OCI-LY1 (cell line): ENCODE data around the gene GRB10.

Experiments used
- H2AFZ ChIP-seq: fragments of 200-600 bp; sonication (generic), shearing (Covaris generic); 2 replicates; pipeline ENCODE4 v1.6.0; 2014; ENCODE audit warnings: antibody characterized with exemption, mild to moderate bottlenecking, low read length
- H3F3A ChIP-seq: fragments of 200-600 bp; sonication (generic), shearing (Covaris generic); 2 replicates; pipeline ENCODE4 v1.6.0; 2014; ENCODE audit warnings: mild to moderate bottlenecking, antibody characterized with exemption, low read length, moderate library complexity; ENCODE audit not compliant: insufficient read depth
- H3K27ac ChIP-seq: fragments of 200-600 bp; sonication (generic); 2 replicates; pipeline ENCODE4 v1.5.1; 2014; ENCODE audit warnings: low read length, mixed run types, mild to moderate bottlenecking, low read depth; ENCODE audit not compliant: poor library complexity, severe bottlenecking
- H3K27me3 ChIP-seq: fragments of 200-600 bp; sonication (generic); 2 replicates; pipeline ENCODE4 v1.6.0; 2014; ENCODE audit warnings: antibody characterized with exemption, mild to moderate bottlenecking, low read length, moderate library complexity; ENCODE audit not compliant: insufficient read depth
- H3K36me3 ChIP-seq: fragments of 200-600 bp; sonication (generic); 2 replicates; pipeline ENCODE4 v1.6.1; 2014; ENCODE audit warnings: mild to moderate bottlenecking, antibody characterized with exemption, low read length, moderate library complexity, mixed read lengths; ENCODE audit not compliant: insufficient read depth
- H3K4me1 ChIP-seq: fragments of 200-600 bp; sonication (generic); 2 replicates; pipeline ENCODE4 v1.5.1; 2014; ENCODE audit warnings: mild to moderate bottlenecking, low read length, moderate library complexity; ENCODE audit not compliant: insufficient read depth, severe bottlenecking
- H3K4me2 ChIP-seq: fragments of 200-600 bp; sonication (generic), shearing (Covaris generic); 2 replicates; pipeline ENCODE4 v1.6.1; 2014; ENCODE audit warnings: low read length
- H3K4me3 ChIP-seq: fragments of 200-600 bp; sonication (generic); 2 replicates; pipeline ENCODE4 v1.5.1; 2014; ENCODE audit warnings: low read length, low read depth, mild to moderate bottlenecking, mixed read lengths; ENCODE audit not compliant: poor library complexity, severe bottlenecking
- H3K79me2 ChIP-seq: fragments of 200-600 bp; shearing (Covaris generic); 2 replicates; pipeline ENCODE4 v1.6.1; 2016; ENCODE audit warnings: mixed run types, low read length, mixed read lengths; ENCODE audit not compliant: insufficient read depth
- H3K9ac ChIP-seq: fragments of 200-600 bp; sonication (generic), shearing (Covaris generic); 2 replicates; pipeline ENCODE4 v1.6.1; 2014; ENCODE audit warnings: mild to moderate bottlenecking, low read length, mixed read lengths
- H3K9me2 ChIP-seq: fragments of 200-600 bp; sonication (generic), shearing (Covaris generic); 2 replicates; pipeline ENCODE4 v1.6.1; 2014; ENCODE audit warnings: low read depth, mild to moderate bottlenecking, low read length, mixed read lengths
- H3K9me3 ChIP-seq: fragments of 200-600 bp; shearing (Covaris generic); 2 replicates; pipeline ENCODE4 v1.6.1; 2014; ENCODE audit warnings: low read length, mixed read lengths
- H4K20me1 ChIP-seq: fragments of 200-600 bp; sonication (generic), shearing (Covaris generic); 2 replicates; pipeline ENCODE4 v1.6.0; 2016; ENCODE audit warnings: mild to moderate bottlenecking, low read length; ENCODE audit not compliant: insufficient read depth
- CTCF ChIP-seq: fragments of 200-600 bp; sonication (generic), shearing (Covaris generic); IDR thresholded peaks from 2 replicates; pipeline ENCODE4 v1.5.1; 2017; ENCODE audit warnings: mild to moderate bottlenecking, antibody characterized with exemption, low read length, moderate library complexity, mixed read lengths
- EZH2 ChIP-seq: fragments of 200-600 bp; sonication (generic), shearing (Covaris generic); IDR thresholded peaks from 2 replicates; pipeline ENCODE4 v1.8.0; 2017; ENCODE audit warnings: borderline replicate concordance, mixed run types, mild to moderate bottlenecking, antibody characterized with exemption, low read length, moderate library complexity, mixed read lengths

Gene GRB10

DNA sequence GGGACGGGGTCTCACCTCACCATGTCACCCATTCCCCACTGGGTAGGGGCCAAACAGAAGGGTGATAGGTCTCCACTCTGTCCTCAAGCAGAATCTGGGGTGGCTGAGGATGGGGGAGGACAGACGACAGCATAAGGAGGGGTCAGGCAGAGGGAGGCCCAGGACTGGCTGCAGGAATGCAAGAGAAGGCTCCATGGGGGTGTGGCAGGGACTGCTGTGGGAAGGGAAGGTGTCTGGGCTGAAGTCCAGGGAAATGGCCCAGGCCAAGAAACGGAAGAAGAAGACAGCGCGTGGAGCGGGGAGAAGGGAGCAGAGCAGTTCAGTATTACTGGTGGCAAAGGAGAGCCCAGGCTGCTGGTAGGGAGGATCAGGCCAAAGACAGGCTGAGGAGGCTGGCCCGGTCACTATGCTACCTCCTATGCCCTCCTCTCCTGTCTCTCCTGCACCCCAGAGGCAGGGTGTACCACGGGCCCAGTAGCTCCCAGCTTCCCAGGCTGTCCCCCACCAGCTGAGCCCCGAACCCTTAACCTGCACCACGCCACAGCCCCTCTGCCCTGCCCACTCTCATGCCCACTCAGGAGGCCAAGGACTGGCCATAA, 60.9 kb downstream of the GRB10 start:
- TF ChIP-seq EZH2 (no peak), CTCF (no peak)
- Histone ChIP-seq H3K9me2 (no peaks in the 10 kb centered on the region), H3K79me2 (no peaks in the 10 kb centered on the region), H3K9me3 (no peaks in the 10 kb centered on the region), H3K27me3 (peaks cover 5% of the 10 kb centered on the region), H3K27ac (no peak overlapping the region), H3K4me3 (no peak overlapping the region), H3K36me3 (no peaks in the 10 kb centered on the region), H4K20me1 (no peaks in the 10 kb centered on the region), H3F3A (no peaks in the 10 kb centered on the region), H2AFZ (no peak overlapping the region), H3K9ac (no peak overlapping the region), H3K4me1 (no peaks in the 10 kb centered on the region), H3K4me2 (no peak overlapping the region)

GRCh38 chr7:50721160-50721559, 61.5 kb downstream of the GRB10 start:
- Histone ChIP-seq H3K4me2 (no peak overlapping the region), H3F3A (no peaks in the 10 kb centered on the region), H3K4me1 (no peaks in the 10 kb centered on the region), H3K27me3 (peaks cover 5% of the 10 kb centered on the region), H3K9me3 (no peaks in the 10 kb centered on the region), H2AFZ (no peak overlapping the region), H3K9me2 (no peaks in the 10 kb centered on the region), H4K20me1 (no peaks in the 10 kb centered on the region), H3K4me3 (no peak overlapping the region), H3K9ac (no peak overlapping the region), H3K36me3 (no peaks in the 10 kb centered on the region), H3K27ac (no peak overlapping the region), H3K79me2 (no peaks in the 10 kb centered on the region)
- no peak for TF ChIP-seq CTCF

GRCh38 chr7:50720295-50720694, 62.4 kb downstream of the GRB10 start:
- TF ChIP-seq CTCF (no peak), EZH2 (no peak)
- Histone ChIP-seq H3K9me3 (no peaks in the 10 kb centered on the region), H3F3A (no peaks in the 10 kb centered on the region), H3K27ac (no peak overlapping the region), H4K20me1 (no peaks in the 10 kb centered on the region), H3K36me3 (no peaks in the 10 kb centered on the region), H3K4me1 (no peaks in the 10 kb centered on the region), H3K79me2 (no peaks in the 10 kb centered on the region), H2AFZ (no peak overlapping the region), H3K9me2 (no peaks in the 10 kb centered on the region), H3K27me3 (peaks cover 5% of the 10 kb centered on the region), H3K4me2 (no peak overlapping the region), H3K4me3 (no peak overlapping the region), H3K9ac (no peak overlapping the region)
